Skeletal muscle tissue (tissue), 4 donors: ENCODE results near the gene ZNF143. TPM values are rescaled to one million over a fixed set of nuclear protein-coding genes. Genes with fewer than 3 reads are reported as not detected.
"Not testable (repeated sequence)": the region's sequence is repeated elsewhere in the genome, so short reads cannot be mapped to it uniquely, and the experiment has no call there.

Experiments used
- H3K27ac ChIP-seq: one replicate; pipeline ENCODE4 v1.7.0; 2013; ENCODE audit warnings: mild to moderate bottlenecking, low read depth, low read length, inconsistent platforms
- H3K27me3 ChIP-seq, 3 donors: one replicate each; pipeline ENCODE4 v1.7.0; 2013; ENCODE audit warnings: low read length in 3 of 3; ENCODE audit not compliant: control insufficient read depth in 3 of 3, insufficient read depth in 3 of 3
- H3K36me3 ChIP-seq, 3 donors: one replicate each; pipeline ENCODE4 v1.7.0; 2013; ENCODE audit warnings: low read length in 3 of 3; ENCODE audit not compliant: control insufficient read depth in 3 of 3, insufficient read depth in 3 of 3
- H3K4me1 ChIP-seq, 3 donors: one replicate each; pipeline ENCODE4 v1.7.0; 2013; ENCODE audit warnings: low read length in 3 of 3, mild to moderate bottlenecking in 3 of 3; ENCODE audit not compliant: control insufficient read depth in 3 of 3, insufficient read depth in 3 of 3
- H3K4me3 ChIP-seq, 3 donors: one replicate each; pipeline ENCODE4 v1.7.0; 2013; ENCODE audit warnings: low read length in 3 of 3
- H3K9ac ChIP-seq, 3 donors: one replicate each; pipeline ENCODE4 v1.7.0; 2013; ENCODE audit warnings: low read length in 3 of 3, mild to moderate bottlenecking in 3 of 3, moderate library complexity in 2 of 3, low read depth in 1 of 3
- H3K9me3 ChIP-seq, 3 donors: one replicate each; pipeline ENCODE4 v1.7.0; 2013; ENCODE audit warnings: low read length in 3 of 3; ENCODE audit not compliant: control insufficient read depth in 3 of 3
- total RNA-seq: library from RNA; depleted of rRNA; stranded (reverse); fragments of >200 nt; gene quantifications from one replicate; pipeline ENCODE4 v1.2.3, GENCODE V29; 2014
- donor health status: Osteomylitis.

ZNF143 gene
- 18.8 TPM for total RNA-seq

DNA sequence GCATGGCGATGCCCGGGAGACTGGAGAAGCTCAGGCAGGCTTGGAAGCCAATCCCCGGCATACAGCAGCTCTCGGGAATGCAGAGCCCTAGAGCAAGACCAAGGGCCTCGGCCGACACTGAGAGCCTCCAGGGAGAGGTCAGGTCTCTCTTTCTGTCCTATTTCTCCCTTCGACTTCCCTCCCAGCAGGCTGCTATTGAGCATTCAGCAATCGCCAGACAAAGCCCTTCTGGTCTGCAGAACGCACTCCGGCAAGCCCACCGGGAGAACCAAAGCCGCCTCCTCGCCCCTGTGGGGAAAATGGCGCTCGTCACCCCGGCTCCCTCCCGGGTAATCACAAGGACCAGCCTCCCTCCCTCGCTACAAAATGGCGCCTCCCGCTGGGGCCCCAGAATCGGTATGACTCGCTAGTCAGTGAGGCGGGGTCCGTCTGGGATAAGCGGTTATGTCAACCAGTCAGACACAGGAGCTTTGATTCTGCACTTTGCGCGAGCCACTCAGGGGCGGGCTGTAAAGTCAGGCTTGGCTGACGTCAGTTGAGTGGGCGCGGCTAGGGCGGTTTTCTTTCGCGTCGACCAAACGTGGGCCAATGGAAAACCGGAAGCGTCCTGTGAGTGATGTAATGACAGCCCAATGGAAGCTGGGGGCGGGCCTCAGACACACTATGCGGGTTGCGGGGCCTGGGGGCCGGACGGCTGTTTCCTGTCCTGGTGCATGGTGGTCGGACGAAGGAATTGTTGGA is at the start of gene ZNF143:
Gene ZNF143, plus strand, starts transcription at position 691 of the 741 bp plus-strand sequence. CDS start 10,297 bp downstream, outside the sequence.
- no peaks in the 10 kb centered on the region for H3K27me3 ChIP-seq
- H3K36me3 ChIP-seq: peaks cover 0 to 4% (median 0%) of the 10 kb centered on the region in 3 donors
- no peaks in the 10 kb centered on the region for H3K9me3 ChIP-seq
- peak within 1 kb of the TSS; percentile 100 for H3K9ac ChIP-seq
- H3K4me3 ChIP-seq: peak within 1 kb of the TSS; percentile 90 to 100 (median 97)
- H3K27ac ChIP-seq: peak within 1 kb of the TSS; percentile 99
- peaks cover 4 to 23% (median 12%) of the 10 kb centered on the region in 3 donors for H3K4me1 ChIP-seq

GRCh38 chr11:9428706-9429105 is 32.1 kb upstream of the ZNF143 start:
- Histone ChIP-seq H3K27ac (no peak overlapping the region), H3K36me3 (peaks cover 20 to 61% (median 56%) of the 10 kb centered on the region in 3 donors), H3K27me3 (no peaks in the 10 kb centered on the region), H3K9me3 (no peaks in the 10 kb centered on the region), H3K9ac (no peak overlapping the region), H3K4me3 (no peak overlapping the region), H3K4me1 (no peaks in the 10 kb centered on the region)

DNA sequence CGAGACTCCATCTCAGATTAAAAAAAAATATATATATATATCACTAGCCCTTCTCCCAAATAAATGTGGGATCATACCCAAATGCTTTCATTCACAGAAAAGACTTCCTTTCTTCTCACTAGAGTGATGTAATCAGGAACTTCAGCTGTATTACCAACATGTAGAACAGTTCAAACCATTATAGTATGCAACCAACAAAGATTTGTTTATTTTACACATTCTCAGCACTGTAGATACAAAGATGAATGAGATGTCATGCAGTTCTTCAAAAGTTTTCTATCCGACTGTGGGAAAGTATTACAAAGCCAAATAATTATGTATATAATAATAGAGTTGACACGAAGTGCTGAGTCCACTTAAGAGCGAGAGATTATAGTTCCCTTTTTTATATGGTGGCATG is 22.2 kb upstream of the ZNF143 start:
- Histone ChIP-seq H3K27ac (no peak overlapping the region), H3K4me3 (no peak overlapping the region), H3K27me3 (no peaks in the 10 kb centered on the region), H3K9ac (no peak overlapping the region), H3K4me1 (no peaks in the 10 kb centered on the region), H3K36me3 (peaks cover 29 to 75% (median 68%) of the 10 kb centered on the region in 3 donors), H3K9me3 (no peaks in the 10 kb centered on the region)

GRCh38 chr11:9446230-9446629 is 14.6 kb upstream of the ZNF143 start:
- no peak overlapping the region for H3K27ac ChIP-seq
- no peaks in the 10 kb centered on the region for H3K9me3 ChIP-seq
- no peak overlapping the region for H3K9ac ChIP-seq
- H3K27me3 ChIP-seq: no peaks in the 10 kb centered on the region
- H3K36me3 ChIP-seq: peaks cover 4 to 23% (median 22%) of the 10 kb centered on the region in 3 donors
- no peak overlapping the region for H3K4me3 ChIP-seq
- H3K4me1 ChIP-seq: no peaks in the 10 kb centered on the region

GRCh38 chr11:9448576-9449352 is 12.0 kb upstream of the ZNF143 start:
- Histone ChIP-seq H3K9ac (no peak overlapping the region), H3K36me3 (peaks cover 2 to 9% (median 3%) of the 10 kb centered on the region in 3 donors), H3K9me3 (no peaks in the 10 kb centered on the region), H3K27me3 (no peaks in the 10 kb centered on the region), H3K4me3 (no peak overlapping the region), H3K4me1 (no peaks in the 10 kb centered on the region), H3K27ac (no peak overlapping the region)

DNA sequence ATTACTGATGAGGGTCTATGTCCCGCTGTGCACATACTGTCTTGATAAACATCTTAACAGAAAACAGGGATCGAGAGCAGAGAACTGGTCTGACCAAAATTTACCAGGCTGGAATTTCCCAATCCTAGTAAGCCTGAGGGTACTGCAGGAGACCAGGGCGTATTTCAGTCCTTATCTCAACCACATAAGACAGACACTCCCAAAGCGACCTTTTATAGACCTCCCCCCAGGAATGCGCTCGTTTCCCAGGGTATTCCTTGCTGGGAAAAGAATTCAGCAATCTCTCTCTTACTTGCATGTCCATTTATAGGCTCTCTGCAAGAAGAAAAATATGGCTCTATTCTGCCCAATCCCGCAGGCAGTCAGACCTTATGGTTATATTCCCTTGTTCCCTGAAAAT is 8.8 kb upstream of the ZNF143 start:
- H3K9ac ChIP-seq, H3K4me3 ChIP-seq, H3K9me3 ChIP-seq, H3K27ac ChIP-seq, H3K4me1 ChIP-seq, H3K36me3 ChIP-seq, H3K27me3 ChIP-seq: not testable (repeated sequence)

DNA sequence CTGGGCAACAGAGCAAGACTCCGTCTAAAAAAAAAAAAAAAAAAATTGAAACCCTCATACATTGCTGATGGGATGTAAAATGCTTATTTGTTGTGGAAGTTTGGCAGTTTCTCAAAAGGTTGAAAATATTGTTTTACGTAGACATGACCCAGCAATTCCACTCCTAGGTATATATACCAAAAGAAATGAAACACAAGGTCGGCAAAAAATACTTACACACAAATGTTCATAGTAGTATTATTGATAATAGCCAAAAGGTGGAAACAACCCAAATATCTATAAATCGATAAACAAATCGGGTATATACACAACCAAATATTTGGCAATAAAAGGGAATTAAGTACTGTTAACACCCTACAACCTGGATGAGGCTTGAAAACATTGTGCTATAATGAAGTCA is 5.1 kb upstream of the ZNF143 start:
- Histone ChIP-seq H3K4me1 (peaks cover 0 to 12% (median 0%) of the 10 kb centered on the region in 3 donors), H3K4me3 (no peak overlapping the region), H3K27ac (no peak overlapping the region), H3K36me3 (peaks cover 0 to 4% (median 0%) of the 10 kb centered on the region in 3 donors), H3K9ac (no peak overlapping the region), H3K9me3 (no peaks in the 10 kb centered on the region), H3K27me3 (no peaks in the 10 kb centered on the region)

GRCh38 chr11:9459667-9460321 is 1.0 kb upstream of the ZNF143 start:
- peak overlapping the region; percentile 90 to 100 (median 97) for H3K4me3 ChIP-seq
- no peaks in the 10 kb centered on the region for H3K9me3 ChIP-seq
- peaks cover 0 to 4% (median 0%) of the 10 kb centered on the region in 3 donors for H3K36me3 ChIP-seq
- H3K4me1 ChIP-seq: peaks cover 4 to 23% (median 12%) of the 10 kb centered on the region in 3 donors
- no peaks in the 10 kb centered on the region for H3K27me3 ChIP-seq
- H3K9ac ChIP-seq: peak overlapping the region; percentile 100
- peak overlapping the region; percentile 99 for H3K27ac ChIP-seq

DNA sequence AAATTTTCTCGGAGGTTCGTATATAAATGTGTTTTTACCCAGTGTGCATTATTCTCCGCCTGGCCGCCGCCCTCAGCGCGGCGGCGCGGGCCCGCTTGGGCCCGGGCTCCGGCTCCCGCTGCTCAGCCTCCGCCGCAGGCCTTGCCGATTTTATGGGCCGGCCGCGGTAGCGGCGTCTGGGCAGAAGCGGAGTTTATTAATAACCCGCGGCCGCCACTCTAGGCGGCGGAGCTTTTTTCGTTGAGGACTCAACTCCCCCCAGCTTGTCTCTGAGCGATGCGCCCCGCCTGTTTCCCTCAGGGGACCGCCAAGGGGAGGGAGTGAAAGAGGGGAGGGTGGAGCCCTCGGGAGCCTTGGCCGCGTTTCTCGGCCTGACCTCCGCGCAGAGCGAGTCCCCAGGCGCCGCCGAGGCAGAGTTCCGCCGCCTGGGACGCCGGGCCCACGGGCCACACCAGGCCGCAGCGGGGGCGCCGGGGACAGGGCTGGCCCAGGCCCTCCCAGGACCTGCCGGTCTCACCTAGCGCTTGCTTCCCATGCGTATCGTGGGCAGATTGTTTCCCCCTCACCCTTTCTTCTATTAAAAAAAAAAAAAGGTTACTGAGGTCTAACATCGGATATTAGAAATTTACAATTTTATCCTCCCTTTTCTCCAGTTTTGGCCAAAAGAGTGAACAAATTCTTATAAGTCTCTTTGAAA is 399 bp downstream of the ZNF143 start:
- Histone ChIP-seq H3K27me3 (no peaks in the 10 kb centered on the region), H3K9me3 (no peaks in the 10 kb centered on the region), H3K4me1 (peaks cover 4 to 23% (median 12%) of the 10 kb centered on the region in 3 donors), H3K9ac (peak overlapping the region; percentile 93 to 98 (median 95)), H3K27ac (peak overlapping the region; percentile 98), H3K36me3 (peaks cover 0 to 4% (median 0%) of the 10 kb centered on the region in 3 donors), H3K4me3 (peak overlapping the region; percentile 66 to 87 (median 71))
